Activated CD4-positive, alpha-beta T cell treated with anti-CD3 and anti-CD28 coated beads, Interleukin-2, amount 50 U/mL, for 24 hours (primary cell): ENCODE data around the gene KDM6A.
"Not testable (repeated sequence)": the region's sequence is repeated elsewhere in the genome, so short reads cannot be mapped to it uniquely, and the experiment has no call there.

Experiments
- DNase-seq, 2 donors: peaks; one replicate each; pipeline ENCODE4 v3.0.0-alpha.2; 2020; ENCODE audit warnings: low read depth in 1 of 2, low spot score in 1 of 2

KDM6A gene

GRCh38 chrX:45073011-45073410 is 200.0 kb downstream of the KDM6A start:
- not testable (repeated sequence) for DNase-seq

- no peak for DNase-seq
Measured at GRCh38 chrX:45077748-45078424, 204.9 kb downstream of the KDM6A start.

- no peak for DNase-seq
Measured at GRCh38 chrX:45083314-45083713, 210.3 kb downstream of the KDM6A start.

- no peak for DNase-seq
Measured at GRCh38 chrX:45110494-45110893, 237.5 kb downstream of the KDM6A start.

GRCh38 chrX:45126158-45126557 is 253.2 kb downstream of the KDM6A start:
- DNase-seq: no peak

GRCh38 chrX:45128896-45129454 is 256.0 kb downstream of the KDM6A start:
- no peak for DNase-seq

GRCh38 chrX:45133465-45133864 is 260.5 kb downstream of the KDM6A start:
- no peak for DNase-seq

GRCh38 chrX:45134315-45134731 is 261.3 kb downstream of the KDM6A start:
- no peak for DNase-seq

GRCh38 chrX:45134775-45135174 is 261.8 kb downstream of the KDM6A start:
- DNase-seq: no peak

- DNase-seq: not testable (repeated sequence)
Measured at GRCh38 chrX:45135391-45136075, 262.5 kb downstream of the KDM6A start.

- no peak for DNase-seq
Measured at GRCh38 chrX:45137531-45137930, 264.5 kb downstream of the KDM6A start.

GRCh38 chrX:45138525-45138924 is 265.5 kb downstream of the KDM6A start:
- no peak for DNase-seq

GRCh38 chrX:45140812-45141211 is 267.8 kb downstream of the KDM6A start:
- DNase-seq: no peak

GRCh38 chrX:45142185-45142584 is 269.2 kb downstream of the KDM6A start:
- DNase-seq: no peak

- DNase-seq: no peak
Measured at GRCh38 chrX:45143455-45143854, 270.5 kb downstream of the KDM6A start.

GRCh38 chrX:45145492-45146215 is 272.7 kb downstream of the KDM6A start:
- DNase-seq: no peak

- no peak for DNase-seq
Measured at GRCh38 chrX:45150821-45151220, 277.8 kb downstream of the KDM6A start.

- DNase-seq: no peak
Measured at GRCh38 chrX:45154033-45154360, 281.0 kb downstream of the KDM6A start.

- no peak for DNase-seq
Measured at GRCh38 chrX:45154462-45154861, 281.5 kb downstream of the KDM6A start.

GRCh38 chrX:45157647-45158046 is 284.7 kb downstream of the KDM6A start:
- DNase-seq: no peak
